Fibroblast of the aortic adventitia (primary cell): ENCODE results near the gene MPV17. TPM values are rescaled to one million over a fixed set of nuclear protein-coding genes. Genes with fewer than 3 reads are reported as not detected.
"Not testable (repeated sequence)": the region's sequence is repeated elsewhere in the genome, so short reads cannot be mapped to it uniquely, and the experiment has no call there.

Source experiments
- DNase-seq: peaks from one replicate; pipeline ENCODE4 v3.0.0-alpha.2; 2010; ENCODE audit warnings: low read depth
- H3K4me3 ChIP-seq: 2 replicates; pipeline ENCODE4 v1.5.1; 2011; ENCODE audit warnings: low read depth, mild to moderate bottlenecking, control low read depth, low read length, moderate library complexity
- total RNA-seq: library from RNA; depleted of rRNA; stranded (reverse); fragments of >200 nt; gene quantifications from 2 replicates; pipeline ENCODE4 v1.2.3, GENCODE V29; 2012; ENCODE audit warnings: low replicate concordance
- TF ChIP-seq, protein P1 (sequence below): IDR thresholded peaks from 2 replicates; pipeline ENCODE4 v1.5.1; 2011; ENCODE audit warnings: mild to moderate bottlenecking, low read length, control low read depth, inconsistent platforms; ENCODE audit not compliant: insufficient read depth

Gene MPV17
- total RNA-seq, 1 donor = 92.8 TPM

DNA sequence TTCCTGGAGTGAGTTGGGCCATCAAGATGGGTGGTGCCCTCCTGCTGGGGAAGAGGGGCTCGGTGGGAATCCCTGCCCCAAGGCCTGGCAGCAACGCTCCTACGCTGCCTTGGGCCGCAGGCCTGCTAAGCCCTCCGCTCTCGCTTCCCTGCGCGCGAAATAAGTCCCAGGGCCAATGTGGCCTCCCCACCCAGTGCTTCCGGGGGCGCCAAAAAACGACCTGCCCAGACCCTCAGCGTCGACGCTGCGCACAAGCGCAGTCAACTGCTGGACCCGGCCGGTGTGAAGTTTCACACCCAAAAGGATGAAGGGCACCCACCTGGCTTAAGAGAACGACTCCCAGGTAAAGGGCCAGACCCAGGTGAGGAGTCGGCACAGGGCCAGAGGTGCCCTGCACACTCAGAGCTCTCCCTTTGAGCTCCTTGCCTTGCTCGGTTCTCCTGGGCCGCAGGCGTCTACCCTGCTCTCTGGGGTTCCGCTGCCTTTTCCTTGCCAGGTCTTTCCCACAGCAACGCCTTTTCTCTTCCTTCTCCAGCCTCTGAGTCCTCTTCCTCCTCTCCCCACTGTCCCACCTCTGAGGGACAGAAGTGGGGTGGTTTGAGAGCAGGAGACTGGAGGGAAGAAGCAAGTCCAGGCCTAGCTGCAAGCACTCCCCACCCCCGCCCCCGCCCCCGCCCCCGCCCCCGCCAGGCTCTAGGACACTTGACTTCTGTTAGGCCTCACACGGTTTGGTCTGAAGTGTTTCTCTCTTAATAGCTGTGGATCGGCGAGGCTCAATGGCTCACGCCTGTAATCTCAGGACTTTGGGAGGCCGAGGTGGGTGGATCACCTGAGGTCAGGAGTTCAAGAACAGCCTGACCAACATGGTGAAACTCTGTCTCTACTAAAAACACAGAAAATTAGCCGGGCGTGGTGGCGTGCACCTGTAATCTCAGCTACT is 47.4 kb downstream of the MPV17 start, which contains the start of gene DNAJC5G:
Gene DNAJC5G (plus strand): TSS at position 223 of the 940 bp plus-strand sequence. CDS start 1,296 bp downstream, outside the sequence.
- TF ChIP-seq, protein P1, sequence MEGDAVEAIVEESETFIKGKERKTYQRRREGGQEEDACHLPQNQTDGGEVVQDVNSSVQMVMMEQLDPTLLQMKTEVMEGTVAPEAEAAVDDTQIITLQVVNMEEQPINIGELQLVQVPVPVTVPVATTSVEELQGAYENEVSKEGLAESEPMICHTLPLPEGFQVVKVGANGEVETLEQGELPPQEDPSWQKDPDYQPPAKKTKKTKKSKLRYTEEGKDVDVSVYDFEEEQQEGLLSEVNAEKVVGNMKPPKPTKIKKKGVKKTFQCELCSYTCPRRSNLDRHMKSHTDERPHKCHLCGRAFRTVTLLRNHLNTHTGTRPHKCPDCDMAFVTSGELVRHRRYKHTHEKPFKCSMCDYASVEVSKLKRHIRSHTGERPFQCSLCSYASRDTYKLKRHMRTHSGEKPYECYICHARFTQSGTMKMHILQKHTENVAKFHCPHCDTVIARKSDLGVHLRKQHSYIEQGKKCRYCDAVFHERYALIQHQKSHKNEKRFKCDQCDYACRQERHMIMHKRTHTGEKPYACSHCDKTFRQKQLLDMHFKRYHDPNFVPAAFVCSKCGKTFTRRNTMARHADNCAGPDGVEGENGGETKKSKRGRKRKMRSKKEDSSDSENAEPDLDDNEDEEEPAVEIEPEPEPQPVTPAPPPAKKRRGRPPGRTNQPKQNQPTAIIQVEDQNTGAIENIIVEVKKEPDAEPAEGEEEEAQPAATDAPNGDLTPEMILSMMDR = no peak
- DNase-seq = no peak
- H3K4me3 ChIP-seq = no peak within 1 kb of the TSS

DNA sequence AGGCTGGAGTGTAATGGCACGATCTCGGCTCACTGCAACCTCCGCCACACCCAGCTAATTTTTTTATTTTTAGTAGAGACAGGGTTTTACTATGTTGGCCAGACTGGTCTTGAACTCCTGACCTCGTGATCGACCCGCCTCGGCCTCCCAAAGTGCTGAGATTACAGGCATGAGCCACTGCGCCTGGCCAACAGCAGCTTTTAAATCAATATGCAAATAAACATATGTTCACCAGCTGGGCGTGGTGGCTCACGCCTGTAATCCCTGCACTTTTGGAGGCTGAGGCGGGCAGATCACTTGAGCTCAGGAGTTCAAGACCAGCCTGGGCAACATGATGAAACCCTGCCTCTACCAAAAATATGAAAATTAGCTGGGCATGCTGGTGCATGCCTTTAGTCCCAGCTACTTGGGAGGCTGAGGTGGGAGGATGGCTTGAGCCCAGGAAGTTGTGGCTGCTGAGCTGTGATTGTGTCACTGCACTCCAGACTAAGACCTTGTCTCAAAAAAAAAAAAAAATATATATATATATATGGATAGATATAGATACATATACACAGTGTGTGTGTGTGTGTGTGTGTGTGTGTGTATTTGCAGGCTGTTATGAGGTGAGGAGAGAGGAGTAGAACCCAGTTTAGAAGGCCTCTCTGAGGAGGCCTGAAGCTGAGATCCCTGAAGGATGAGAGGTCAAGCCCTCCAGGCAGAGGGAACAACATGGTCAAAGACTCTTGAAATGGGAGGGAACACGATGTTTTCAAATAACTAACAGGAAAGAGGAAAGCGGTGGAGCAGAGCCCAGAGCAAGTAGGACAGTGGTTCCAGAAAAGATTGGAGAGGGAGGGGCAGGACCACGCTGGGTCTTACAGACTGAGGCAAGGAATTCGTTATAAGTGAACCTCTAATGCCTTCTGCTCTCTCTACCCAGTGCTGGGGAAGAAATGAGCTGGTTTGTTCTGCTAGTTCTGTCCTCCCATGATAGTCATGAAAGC is 50.1 kb downstream of the MPV17 start:
- not testable (repeated sequence) for DNase-seq, H3K4me3 ChIP-seq

DNA sequence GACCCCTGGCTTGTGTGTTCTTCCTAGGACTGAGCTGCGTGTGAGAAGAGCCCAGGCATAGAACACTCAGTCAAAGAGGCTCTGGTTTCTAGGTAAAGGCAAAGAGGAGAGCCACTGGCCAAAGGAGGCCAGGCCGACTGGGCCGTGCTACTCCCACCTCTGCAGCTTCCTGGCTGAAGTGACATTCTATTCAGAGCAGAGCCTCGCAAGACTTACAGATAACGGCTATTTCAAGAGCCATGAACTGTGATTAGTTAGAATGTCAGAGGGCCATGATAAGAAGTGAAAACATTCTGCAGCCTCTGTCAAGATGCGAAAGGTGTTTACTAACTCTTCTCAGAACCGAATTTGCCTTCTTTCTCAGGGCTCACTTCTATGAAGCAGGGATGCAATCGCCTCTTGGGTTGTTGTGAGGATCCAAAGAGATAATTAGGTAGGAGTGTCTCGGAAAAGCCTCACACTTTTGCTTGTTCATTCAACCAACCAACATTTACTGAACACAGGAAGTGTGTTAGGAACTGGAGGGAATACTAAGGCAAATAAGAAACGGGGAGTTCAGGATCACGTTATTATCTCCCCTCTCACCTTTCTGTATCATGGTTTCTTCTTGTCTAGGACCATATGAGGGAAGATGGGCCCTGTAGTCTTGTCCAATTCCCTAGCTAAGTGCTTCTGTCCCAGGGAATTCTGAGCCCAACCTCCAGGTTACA is 51.1 kb downstream of the MPV17 start:
- no peak overlapping the region for H3K4me3 ChIP-seq
- TF ChIP-seq, protein P1 = no peak
- DNase-seq = no peak

DNA sequence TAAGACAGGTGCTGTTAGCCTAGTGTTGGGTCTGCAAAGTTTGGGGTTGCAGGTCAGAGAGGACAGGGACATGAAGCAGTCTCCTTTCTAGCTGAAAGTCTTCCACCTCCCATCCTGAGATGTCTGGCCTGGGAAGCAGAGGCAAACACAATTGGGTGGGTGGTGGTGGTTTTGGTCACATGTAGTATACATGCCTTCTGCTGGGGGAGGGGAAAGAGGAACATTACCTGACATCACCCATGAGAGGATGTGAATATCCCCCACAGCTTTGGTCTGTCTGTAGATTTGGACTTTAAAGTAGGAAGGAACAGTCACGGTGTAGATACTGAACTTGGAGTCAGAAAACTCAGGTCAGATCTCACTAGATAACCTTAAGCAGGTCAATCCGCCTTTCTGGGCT is 52.2 kb downstream of the MPV17 start:
- no peak overlapping the region for H3K4me3 ChIP-seq
- no peak for DNase-seq
- TF ChIP-seq, protein P1 = no peak

DNA sequence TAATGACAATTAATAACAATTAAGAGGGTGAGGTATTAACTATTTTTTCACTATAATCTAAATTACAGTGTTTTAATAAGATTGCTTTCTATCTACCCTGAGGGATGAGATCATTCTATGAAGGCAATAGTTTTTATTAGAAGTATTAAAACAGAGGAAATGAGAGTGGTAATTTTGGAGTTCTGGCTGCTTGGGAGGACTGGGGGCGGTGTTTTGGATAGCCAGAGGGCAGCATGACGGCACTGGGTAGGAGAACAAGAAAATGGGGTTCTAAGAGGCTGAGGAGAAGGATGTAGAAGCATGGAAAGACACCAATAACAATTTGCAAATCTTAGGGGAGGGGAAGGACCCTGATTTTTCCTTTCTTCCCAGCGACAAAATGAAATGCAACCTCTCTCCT is 52.8 kb downstream of the MPV17 start:
- TF ChIP-seq, protein P1 = no peak
- no peak for DNase-seq
- H3K4me3 ChIP-seq = no peak overlapping the region

DNA sequence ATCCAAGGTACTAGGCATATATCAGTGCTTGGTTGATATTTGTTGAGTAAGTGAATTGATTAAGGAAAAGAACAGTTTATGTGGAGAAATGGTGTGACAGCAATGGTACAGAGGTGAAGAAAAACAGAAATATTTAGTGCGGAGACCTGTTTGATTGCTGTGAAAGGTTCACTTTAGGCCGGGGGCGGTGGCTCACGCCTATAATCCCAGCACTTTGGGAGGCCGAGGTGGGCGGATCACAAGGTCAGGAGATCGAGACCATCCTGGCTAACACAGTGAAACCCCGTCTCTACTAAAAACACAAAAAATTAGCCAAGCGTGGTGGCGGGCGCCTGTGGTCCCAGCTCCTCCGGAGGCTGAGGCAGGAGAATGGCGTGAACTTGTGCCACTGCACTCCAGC is 54.6 kb downstream of the MPV17 start:
- H3K4me3 ChIP-seq, DNase-seq: not testable (repeated sequence)

DNA sequence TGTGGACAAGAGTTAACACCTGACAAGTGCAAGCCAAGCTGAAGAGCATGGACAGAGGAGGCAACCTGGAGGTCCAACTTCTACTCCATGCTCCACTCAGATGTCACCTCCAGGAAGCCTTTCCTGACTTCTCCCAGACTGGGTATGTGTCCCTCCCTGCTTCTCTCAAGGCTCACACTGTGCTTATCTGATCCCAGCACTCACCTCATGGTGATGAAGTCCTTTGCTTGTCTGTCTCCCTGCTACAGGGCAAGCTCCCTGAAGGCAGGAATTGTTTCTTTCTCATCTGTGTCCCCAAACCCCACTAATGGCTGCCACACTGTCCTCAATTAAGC is 57.4 kb downstream of the MPV17 start:
- DNase-seq = no peak
- no peak overlapping the region for H3K4me3 ChIP-seq
- TF ChIP-seq, protein P1 = no peak
